Measurements from ENCODE around the gene PTEN. TPM values are rescaled to one million over a fixed set of nuclear protein-coding genes. Genes with fewer than 3 reads are reported as not detected.
"Not testable (repeated sequence)": the region's sequence is repeated elsewhere in the genome, so short reads cannot be mapped to it uniquely, and the experiment has no call there.

The PTEN gene
- 10 to 100 TPM; 40.3 to 59.1 (median 52.0) TPM for polyA plus RNA-seq (ENCODE audit: insufficient read length in 10 of 10)
- long read RNA-seq, donor 1, full-length matches to known transcripts: 2 of 2 reads
- long read RNA-seq, donor 1, partial matches to known transcripts: 0 of 2 reads
- long read RNA-seq, donor 1, other reads (novel, unspliced or antisense): 0 of 2 reads
- long read RNA-seq, donor 2, full-length matches to known transcripts: 8 of 8 reads
- long read RNA-seq, donor 2, partial matches to known transcripts: 0 of 8 reads
- long read RNA-seq, donor 2, other reads (novel, unspliced or antisense): 0 of 8 reads
- long read RNA-seq, donor 3: 0 reads
- long read RNA-seq, donor 4, full-length matches to known transcripts: 8 of 8 reads
- long read RNA-seq, donor 4, partial matches to known transcripts: 0 of 8 reads
- long read RNA-seq, donor 4, other reads (novel, unspliced or antisense): 0 of 8 reads
- long read RNA-seq, donor 5, full-length matches to known transcripts: 7 of 7 reads
- long read RNA-seq, donor 5, partial matches to known transcripts: 0 of 7 reads
- long read RNA-seq, donor 5, other reads (novel, unspliced or antisense): 0 of 7 reads
- long read RNA-seq, donor 6, full-length matches to known transcripts: 11 of 11 reads
- long read RNA-seq, donor 6, partial matches to known transcripts: 0 of 11 reads
- long read RNA-seq, donor 6, other reads (novel, unspliced or antisense): 0 of 11 reads
- long read RNA-seq, donor 7, full-length matches to known transcripts: 3 of 3 reads
- long read RNA-seq, donor 7, partial matches to known transcripts: 0 of 3 reads
- long read RNA-seq, donor 7, other reads (novel, unspliced or antisense): 0 of 3 reads
- long read RNA-seq, donor 8, full-length matches to known transcripts: 4 of 4 reads
- long read RNA-seq, donor 8, partial matches to known transcripts: 0 of 4 reads
- long read RNA-seq, donor 8, other reads (novel, unspliced or antisense): 0 of 4 reads
- long read RNA-seq, donor 9: 0 reads

DNA sequence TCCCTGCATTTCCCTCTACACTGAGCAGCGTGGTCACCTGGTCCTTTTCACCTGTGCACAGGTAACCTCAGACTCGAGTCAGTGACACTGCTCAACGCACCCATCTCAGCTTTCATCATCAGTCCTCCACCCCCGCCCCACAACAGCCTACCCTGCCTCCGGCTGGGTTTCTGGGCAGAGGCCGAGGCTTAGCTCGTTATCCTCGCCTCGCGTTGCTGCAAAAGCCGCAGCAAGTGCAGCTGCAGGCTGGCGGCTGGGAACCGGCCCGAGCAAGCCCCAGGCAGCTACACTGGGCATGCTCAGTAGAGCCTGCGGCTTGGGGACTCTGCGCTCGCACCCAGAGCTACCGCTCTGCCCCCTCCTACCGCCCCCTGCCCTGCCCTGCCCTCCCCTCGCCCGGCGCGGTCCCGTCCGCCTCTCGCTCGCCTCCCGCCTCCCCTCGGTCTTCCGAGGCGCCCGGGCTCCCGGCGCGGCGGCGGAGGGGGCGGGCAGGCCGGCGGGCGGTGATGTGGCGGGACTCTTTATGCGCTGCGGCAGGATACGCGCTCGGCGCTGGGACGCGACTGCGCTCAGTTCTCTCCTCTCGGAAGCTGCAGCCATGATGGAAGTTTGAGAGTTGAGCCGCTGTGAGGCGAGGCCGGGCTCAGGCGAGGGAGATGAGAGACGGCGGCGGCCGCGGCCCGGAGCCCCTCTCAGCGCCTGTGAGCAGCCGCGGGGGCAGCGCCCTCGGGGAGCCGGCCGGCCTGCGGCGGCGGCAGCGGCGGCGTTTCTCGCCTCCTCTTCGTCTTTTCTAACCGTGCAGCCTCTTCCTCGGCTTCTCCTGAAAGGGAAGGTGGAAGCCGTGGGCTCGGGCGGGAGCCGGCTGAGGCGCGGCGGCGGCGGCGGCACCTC, at the start of gene PTEN, which contains the start of gene KLLN:
Gene PTEN (plus strand): TSS at position 573 of the 891 bp plus-strand sequence. CDS start 845 bp downstream, outside the sequence.
Gene KLLN (minus strand): TSS at position 481 of the 891 bp plus-strand sequence. CDS start 1,046 bp downstream, outside the sequence.
- DNase-seq: peak; percentile 93 to 97 (median 95)

DNA sequence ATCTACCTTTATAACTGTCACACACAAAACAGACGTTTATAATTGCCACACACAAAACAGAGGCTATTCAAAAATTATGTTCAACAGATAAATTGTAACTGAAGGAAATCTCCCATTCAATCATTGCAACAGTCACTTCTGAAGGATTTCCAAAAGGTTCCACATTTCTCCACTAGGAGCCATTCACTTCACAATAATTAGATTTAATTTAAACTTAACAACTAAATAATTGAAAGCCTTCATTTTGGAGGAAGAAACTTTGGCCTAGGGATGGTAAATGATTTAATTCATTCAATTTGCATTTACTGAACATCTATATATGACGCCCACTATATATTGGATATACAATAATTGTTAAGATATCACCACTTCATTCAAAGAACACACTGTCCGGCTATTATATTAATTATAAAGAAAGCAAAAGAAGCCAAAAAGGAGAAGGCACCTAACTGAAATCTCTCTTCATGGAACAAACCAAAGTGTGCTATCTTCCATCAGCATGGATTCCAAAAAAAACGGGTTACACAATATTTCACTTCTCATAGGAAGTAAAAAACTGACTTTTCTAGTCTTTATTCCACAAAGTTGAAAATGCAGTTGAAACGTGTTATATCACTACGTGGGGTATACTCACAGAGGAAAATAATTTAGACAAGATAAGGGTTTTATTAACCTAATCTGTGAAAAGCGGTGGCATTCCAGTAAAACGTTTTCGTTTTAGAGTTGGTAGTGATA, 47.1 kb upstream of the PTEN start:
- DNase-seq: no peak

DNA sequence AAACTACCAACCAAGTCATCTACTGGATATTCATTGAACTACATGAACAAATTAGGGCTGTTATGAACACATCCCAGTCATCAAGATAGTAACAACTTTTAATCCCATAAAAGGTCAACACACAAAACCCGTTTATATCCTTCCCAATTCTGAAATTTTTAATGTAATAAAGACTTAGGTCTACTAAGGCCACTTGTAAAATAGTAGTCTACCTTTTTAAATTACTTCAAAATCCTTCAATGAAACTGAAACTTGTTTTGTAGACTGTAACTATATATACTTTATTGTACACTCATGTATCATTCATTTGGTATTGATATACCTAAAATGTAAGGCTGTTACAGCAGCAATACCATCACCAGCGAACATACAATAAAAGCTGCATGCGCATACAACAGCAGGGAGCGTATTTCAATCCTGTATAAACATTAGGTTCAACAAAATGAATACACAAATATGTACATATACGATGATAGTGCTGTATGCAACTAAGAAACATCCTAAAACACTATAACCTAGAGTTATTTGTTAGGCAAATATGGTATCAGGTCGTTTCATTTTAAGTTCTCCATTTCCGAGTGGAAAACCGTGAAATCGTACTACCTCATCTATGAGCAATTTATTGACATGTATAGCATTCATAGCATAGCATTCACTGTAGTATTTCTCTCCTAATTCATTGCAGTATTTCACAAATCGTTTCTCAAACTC, 46.4 kb upstream of the PTEN start:
- no peak for DNase-seq

DNA sequence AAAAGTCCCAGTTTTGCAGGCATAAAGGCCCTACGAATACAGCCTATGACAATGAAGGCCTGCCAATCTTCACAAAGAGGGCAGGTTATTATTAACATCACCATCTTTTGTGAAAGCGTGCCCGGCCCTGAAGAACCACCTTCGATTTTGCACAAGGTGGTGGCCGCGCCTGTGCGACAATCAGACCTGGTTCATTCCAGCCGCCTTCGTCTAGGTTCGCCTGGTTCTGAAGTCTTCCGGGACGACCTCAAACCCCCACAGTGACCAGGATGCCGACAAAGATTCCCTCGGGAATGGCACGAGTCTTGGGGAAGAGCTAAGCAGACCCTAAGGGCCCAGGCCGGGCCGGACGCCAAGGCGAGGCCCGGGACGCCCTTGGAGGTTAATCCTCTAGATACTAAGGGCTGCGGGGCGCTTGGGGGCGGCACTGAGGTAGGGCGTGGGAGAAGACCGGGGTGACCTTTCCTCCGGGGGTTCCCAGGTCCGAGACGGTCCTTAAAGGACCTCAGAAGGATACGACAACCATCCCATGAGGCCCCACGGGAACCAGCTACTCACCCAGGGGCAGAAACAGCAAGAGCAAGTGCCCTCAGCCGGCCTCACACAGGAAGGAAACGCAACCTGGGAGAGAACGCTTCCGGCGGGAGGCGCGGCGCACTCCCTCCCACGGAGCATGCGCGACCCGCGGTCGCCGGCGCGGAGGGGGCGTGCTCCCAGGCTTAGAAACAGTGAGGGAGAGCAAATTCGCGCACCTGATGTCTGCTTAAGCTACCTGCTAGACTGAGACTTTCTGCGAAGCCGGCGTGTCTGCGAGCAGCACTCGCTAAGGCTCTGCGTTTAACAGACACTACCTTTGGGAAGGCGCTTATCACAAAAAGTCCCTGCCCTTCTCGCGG, 45.6 kb upstream of the PTEN start, which contains the start of gene ATAD1:
Gene ATAD1 (minus strand): TSS at position 618 of the 896 bp plus-strand sequence. CDS start 3,627 bp downstream, outside the sequence.
- DNase-seq: peak; percentile 78 to 95 (median 90)

DNA sequence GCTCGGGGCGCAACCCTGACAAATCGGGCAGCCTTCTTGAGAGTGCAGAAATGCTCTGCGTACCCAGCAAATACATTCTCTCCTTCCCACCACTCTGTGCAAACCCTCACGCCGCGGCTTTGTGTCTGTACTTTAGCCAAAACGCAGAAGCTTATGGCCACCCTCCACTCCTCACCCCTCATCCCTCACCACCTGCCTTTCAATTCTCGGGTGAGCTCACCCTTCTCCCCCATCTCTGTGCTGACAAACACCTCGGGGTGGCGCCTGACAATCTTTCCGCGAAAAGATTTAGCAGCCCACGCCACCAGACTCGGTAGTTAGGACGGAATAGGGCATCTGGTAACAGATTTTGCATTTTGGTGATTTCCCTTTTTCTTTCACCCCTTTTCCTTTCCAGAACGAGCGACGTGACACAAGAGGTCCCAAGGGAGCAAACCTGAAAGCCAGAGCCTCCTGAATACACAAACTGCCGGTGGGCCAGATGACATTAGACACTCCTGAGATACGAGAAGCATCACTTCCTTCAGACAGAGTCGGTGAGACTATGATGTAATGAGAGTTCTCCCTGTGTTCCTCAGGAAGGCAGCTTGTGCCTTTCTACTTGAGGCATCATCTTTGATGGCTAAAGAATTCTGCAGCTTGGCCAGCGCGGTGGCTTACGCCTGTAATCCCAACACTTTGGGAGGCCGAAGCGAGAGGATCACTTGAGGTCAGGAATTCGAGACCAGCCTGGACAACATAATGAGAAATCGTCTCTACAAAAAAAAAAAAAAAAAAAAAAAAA, 44.7 kb upstream of the PTEN start:
- DNase-seq: peak in 1 of 3 donors; percentile 32

DNA sequence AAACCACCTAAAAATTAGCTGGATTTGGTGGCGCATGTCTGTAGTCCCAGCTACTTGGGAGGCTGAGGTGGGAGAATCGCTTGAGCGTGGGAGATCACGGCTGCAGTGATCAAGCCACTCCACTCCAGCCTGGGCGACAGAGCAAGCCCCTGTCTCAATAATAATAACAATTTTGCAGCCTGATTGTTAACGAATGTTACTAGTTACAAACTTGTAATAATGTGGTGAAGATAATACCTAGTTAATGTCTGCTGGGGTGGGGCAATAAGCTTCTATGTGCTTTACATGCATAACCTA, 44.2 kb upstream of the PTEN start:
- DNase-seq: no peak

DNA sequence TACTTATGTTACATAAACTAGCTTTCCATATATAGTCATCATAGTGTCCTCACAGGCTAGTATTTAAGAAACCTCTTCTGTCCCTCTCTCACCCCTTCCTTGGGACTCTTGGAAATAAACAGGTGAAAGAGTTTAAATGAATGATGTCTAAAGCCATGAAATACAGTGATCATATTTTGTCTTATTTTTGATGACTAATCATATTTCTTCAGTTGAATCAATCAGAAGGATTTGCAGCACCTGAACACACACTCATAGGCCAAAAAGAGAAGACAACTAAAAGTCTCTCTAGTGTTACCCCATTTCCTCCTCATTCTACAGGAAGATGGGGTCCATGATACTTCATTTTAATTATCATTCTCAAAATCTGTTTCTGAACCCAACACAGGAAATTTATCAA, 36.8 kb upstream of the PTEN start:
- no peak for DNase-seq

DNA sequence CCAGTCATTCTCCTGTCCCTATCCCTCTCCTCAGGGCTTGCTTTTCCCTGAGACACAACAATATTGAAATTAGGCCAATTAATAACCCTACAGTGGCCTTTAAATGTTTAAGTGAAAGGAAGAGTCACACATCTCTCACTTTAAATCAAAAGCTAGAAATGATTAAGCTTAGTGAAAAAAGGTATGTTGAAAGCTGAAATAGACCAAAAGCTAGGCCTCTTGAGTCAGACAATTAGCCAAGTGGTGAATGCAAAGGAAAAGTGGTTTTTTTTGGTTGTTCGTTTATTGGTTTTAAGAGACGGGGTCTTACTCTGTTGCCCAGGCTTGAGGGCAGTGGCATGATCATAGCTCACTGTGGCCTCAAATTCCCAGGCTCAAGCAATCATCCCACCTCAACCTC, 35.7 kb upstream of the PTEN start:
- no peak for DNase-seq

DNA sequence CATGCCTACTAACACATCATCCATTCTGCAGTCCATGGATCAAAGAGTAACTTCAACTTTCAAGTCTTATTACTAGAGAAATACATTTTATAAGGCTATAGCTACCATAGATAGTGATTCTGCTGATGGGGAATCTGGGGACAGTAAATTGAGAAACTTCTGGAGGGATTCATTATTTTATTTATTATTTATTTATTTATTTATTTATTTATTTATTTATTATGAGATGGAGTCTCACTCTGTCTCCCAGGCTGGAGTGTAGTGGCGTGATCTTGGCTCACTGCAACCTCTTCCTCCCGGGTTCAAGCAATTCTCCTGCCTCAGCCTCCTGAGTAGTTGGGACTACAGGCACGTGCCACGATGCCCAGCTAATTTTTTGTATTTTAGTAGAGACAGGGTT, 34.4 kb upstream of the PTEN start:
- DNase-seq: not testable (repeated sequence)

DNA sequence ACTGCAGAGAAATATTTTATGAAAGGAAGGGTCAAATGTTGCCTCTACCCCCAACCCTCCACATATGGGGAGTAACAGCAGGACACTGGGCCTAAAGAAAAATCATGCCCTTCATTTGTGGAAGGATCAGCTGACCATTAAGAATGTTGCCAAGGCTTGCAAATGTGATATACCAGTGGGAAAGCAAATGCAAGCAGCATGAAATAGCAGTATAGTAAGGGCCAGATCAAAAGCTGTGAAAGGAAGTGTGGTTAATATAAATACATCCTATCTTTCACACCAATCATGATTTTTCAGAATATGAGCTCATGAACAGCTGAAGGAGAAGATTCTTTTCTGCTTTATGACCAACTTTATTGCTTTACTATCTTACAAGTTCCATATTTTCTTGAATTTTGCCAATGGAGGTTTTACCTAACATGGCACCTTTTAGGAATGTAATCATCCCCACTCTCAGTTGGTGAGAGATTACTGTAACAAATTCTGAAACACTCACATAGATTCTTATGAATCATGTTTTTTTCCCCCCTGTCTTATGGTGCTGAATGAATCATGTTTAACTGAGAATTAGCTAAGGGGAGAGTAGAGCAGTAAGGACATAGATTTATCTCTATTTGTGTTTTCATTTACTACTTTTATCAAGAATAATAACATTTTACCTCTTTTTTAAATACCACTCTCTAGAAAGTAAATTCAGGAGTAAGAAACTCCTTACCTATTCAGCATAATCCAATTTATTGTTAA, 33.3 kb upstream of the PTEN start:
- no peak for DNase-seq

DNA sequence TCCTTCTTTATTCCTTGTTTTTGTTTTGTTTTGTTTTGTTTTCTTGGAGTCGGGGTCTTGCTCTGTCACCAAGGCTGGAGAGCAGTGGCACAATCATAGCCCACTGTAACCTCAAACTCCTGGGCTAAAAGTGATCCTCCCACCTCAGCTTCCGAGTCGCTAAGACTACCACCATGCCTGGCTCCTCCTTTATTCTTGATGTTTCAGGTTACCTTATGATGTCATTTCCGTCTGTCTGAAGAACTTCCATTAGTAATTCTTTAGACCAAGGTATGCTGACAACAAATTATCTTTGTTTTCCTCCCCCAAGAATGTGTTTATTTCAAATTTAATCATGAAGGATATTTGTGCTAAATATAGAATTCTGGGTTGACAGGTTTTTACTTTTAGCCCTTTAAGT, 27.3 kb upstream of the PTEN start:
- no peak for DNase-seq

DNA sequence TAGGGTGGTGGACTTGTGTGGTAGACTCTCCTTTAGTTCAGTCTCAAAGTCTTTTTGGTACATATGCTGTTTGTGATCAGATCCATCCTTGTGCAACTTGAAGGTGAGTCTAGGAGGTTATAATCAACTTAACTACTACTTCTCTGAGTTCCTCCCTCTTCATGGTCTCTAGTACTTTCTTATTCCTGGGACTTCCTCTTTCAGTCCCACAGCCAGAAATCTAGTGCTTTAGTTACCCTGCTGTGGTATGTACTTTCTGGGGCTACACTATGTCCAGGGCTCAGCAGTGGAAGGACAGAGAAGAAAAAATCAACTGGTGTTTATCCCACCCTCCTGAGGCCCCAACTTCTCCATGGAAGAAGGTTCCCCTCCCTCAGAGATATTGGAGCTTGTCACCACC, 26.0 kb upstream of the PTEN start:
- DNase-seq: peak in 1 of 3 donors; percentile 5

DNA sequence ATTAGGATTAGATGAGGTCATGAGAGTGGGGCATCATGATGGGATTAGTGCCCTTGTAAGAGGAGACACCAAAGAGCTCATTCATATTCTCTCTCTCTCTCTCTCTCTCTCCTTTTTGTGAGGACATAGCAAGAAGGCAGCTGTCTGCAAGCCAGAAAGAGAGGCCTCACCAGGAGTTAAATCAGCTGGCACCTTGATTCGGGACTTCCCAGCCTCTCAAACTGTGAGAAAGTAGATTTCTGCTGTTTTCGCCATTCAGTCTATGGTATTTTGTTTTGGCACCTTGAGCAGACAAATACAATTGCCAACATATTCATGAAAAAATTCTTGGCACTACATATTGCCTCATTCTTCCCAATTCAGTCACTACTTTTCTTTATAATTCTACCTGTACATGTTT, 24.8 kb upstream of the PTEN start:
- no peak for DNase-seq

DNA sequence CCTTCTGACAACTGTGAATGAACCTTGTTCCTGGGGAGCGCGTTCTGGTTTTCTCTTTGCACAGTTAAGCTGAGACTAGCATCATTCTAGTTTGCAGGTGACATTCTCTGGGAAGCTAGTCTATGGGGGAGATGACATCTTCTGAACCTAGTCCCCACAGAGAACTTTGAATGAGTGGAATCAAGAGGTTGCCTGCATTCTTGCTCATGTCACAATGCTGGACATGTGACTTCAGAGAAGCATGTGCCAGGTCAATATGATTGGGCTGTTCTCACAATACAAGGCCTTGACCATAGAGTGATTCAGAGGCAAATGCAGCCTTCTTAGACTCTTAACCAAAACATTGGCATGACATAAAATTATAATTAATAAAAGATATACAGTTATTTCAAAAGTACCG, 22.2 kb upstream of the PTEN start:
- no peak for DNase-seq

DNA sequence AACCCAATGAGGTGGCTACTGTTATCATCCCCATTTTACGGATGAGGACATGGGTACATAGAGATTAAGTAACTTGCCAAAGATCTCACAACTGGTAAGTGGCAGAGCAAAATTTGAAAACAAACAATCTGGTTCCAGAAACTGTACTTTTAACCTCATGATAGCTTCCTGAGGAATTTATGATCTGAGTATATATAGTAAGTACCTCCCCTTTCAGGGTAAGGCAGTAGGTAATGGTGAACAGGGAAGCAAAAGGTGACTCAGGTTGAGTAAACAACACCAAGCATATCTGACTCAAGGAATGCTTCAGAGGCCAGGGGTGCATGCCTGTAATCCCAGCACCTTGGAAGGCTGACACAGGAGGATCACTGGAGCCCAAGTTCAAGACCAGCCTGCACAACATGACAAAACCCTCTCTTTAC, 21.2 kb upstream of the PTEN start:
- DNase-seq: no peak

DNA sequence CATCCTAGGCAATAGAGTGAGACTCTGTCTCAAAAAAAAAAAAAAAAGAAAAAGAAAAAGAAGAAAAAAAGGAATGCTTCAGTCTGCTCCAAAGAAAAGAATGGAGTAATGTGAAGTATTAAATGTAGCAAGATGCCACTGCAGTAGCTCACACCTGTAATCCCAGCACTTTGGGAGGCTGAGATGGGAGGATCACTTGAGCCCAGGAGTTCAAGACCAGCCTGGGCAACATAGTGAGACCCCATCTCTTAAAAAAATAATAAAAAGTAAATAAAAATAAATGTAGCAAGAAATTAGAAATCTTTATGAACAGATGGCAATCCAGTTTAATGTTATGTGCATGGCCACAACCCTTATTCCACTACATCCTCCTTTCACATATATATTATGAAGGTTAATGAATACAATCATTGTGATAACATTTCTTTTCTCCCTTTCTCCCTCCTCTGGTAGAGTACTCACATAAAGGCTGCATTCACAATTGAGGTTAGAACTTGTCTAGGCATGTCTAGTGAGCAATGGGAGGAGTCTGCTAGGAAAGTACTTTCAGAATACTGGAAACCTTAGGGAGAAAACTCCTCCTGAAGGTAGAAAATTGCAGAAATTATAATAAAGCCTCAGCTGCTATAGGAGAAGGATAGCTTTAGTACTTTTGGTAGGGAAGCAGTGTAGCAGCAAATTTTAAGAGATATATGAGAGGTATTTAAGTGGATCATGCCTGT, 20.5 kb upstream of the PTEN start:
- DNase-seq: no peak

DNA sequence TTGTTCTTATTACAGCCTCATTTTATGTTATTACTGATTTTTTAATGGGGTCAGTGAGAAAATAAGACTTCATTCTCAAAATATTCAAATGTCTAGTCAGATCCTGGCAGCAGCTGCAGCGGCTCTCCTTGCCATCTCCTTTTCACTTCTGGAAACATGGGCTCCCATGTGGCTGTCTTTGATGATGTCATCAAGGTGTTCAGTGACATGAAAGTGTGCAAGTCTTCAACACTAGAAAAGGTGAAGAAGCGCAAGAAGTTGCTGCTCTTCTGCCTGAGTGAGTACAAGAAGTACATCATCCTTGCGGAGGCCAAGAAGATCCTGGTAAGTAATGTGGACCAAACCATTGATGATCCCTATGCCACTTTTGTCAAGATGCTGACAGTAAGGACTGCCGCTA, 19.7 kb upstream of the PTEN start:
- DNase-seq: no peak
